HepG2 (cell line): Measurements from ENCODE around the gene CUL7. TPM values are rescaled to one million over a fixed set of nuclear protein-coding genes. Genes with fewer than 3 reads are reported as not detected.

Experiments used
- ATF1 ChIP-seq: IDR thresholded peaks from 2 replicates; pipeline ENCODE4 v1.6.1; 2016; ENCODE audit warnings: mild to moderate bottlenecking, control low read depth
- MATR3 ChIP-seq: sonication (generic); formaldehyde crosslinking; IDR thresholded peaks from 2 replicates; pipeline ENCODE4 v1.4.0; 2020; ENCODE audit warnings: missing genetic modification reagents
- NFKBIZ ChIP-seq: IDR thresholded peaks from 2 replicates; pipeline ENCODE4 v1.6.1; 2018; ENCODE audit warnings: missing genetic modification reagents, missing compliant biosample characterization
- PRDM10 ChIP-seq: sonication (generic); formaldehyde crosslinking; IDR thresholded peaks from 2 replicates; pipeline ENCODE4 v1.4.0; 2020; ENCODE audit warnings: low read depth, missing genetic modification reagents
- PRMT3 ChIP-seq: sonication (generic); formaldehyde crosslinking; IDR thresholded peaks from 2 replicates; pipeline ENCODE4 v1.8.1; 2022; ENCODE audit warnings: low read depth, mild to moderate bottlenecking, moderate library complexity, missing genetic modification reagents, borderline replicate concordance
- SAFB2 ChIP-seq: sonication (generic); formaldehyde crosslinking; IDR thresholded peaks from 2 replicates; pipeline ENCODE4 v1.5.1; 2020; ENCODE audit warnings: missing genetic modification reagents, low read depth, mild to moderate bottlenecking, borderline replicate concordance
- SP140L ChIP-seq: sonication (generic); formaldehyde crosslinking; IDR thresholded peaks from 2 replicates; pipeline ENCODE4 v1.4.0; 2020; ENCODE audit warnings: missing genetic modification reagents, borderline replicate concordance
- ZMYM3 ChIP-seq: sonication (generic); formaldehyde crosslinking; IDR thresholded peaks from 2 replicates; pipeline ENCODE4 v1.5.1; 2020; ENCODE audit warnings: mild to moderate bottlenecking, missing genetic modification reagents
- ZNF431 ChIP-seq: sonication (generic); formaldehyde crosslinking; IDR thresholded peaks from 2 replicates; pipeline ENCODE4 v1.9.0; 2022; ENCODE audit warnings: missing genetic modification reagents, low read depth, mild to moderate bottlenecking, borderline replicate concordance
- ZNF569 ChIP-seq: sonication (generic); formaldehyde crosslinking; IDR thresholded peaks from 2 replicates; pipeline ENCODE4 v1.5.0; 2020; ENCODE audit warnings: mild to moderate bottlenecking, missing genetic modification reagents, moderate library complexity, borderline replicate concordance
- ZNF670 ChIP-seq: sonication (generic); formaldehyde crosslinking; IDR thresholded peaks from 2 replicates; pipeline ENCODE4 v1.8.0; 2022; ENCODE audit warnings: mild to moderate bottlenecking, missing genetic modification reagents, borderline replicate concordance
- ZNF749 ChIP-seq: sonication (generic); formaldehyde crosslinking; IDR thresholded peaks from 2 replicates; pipeline ENCODE4 v1.8.0; 2022; ENCODE audit warnings: mild to moderate bottlenecking, missing genetic modification reagents, moderate library complexity, borderline replicate concordance
- ZNF75D ChIP-seq: sonication (generic); formaldehyde crosslinking; IDR thresholded peaks from 2 replicates; pipeline ENCODE4 v1.8.1; 2023; ENCODE audit warnings: missing genetic modification reagents, mild to moderate bottlenecking, borderline replicate concordance
- polyA plus RNA-seq, 8 experiments: library from polyadenylated mRNA; depleted of rRNA in 3 of 8; stranded (reverse) in 7 of 8; unstranded in 1 of 8; fragments of >200 nt; fragmentation: Illumina TruSeq in 4 of 8; extraction: Trizol in 4 of 8; gene quantifications; 2 replicates each; pipeline versions ENCODE4 v1.2.1 to v1.2.3, GENCODE V29; 2011 to 2016; ENCODE audit warnings: low read depth in 4 of 8, missing spikeins in 1 of 8, mixed read lengths in 1 of 8; ENCODE audit not compliant: insufficient read depth in 1 of 8
- total RNA-seq, 5 experiments: library from RNA; depleted of rRNA; stranded (reverse); fragments of >200 nt; fragmentation: Illumina TruSeq; extraction: Trizol; gene quantifications; 2 replicates each; pipeline ENCODE4 v1.2.3, GENCODE V29; 2016; ENCODE audit warnings: low read depth in 1 of 5
- TF ChIP-seq, protein P1 (sequence below): sonication (generic); formaldehyde crosslinking; IDR thresholded peaks from 2 replicates; pipeline ENCODE4 v1.4.0; 2020; ENCODE audit warnings: mild to moderate bottlenecking, low read depth, missing genetic modification reagents
- TF ChIP-seq, protein P2 (sequence below): sonication (generic); formaldehyde crosslinking; IDR thresholded peaks from 2 replicates; pipeline ENCODE4 v1.4.0; 2020; ENCODE audit warnings: missing genetic modification reagents
- TF ChIP-seq, protein P3 (sequence below), 2 experiments: IDR thresholded peaks; 2 replicates each; pipeline ENCODE4 v1.6.1; 2011 to 2012; ENCODE audit warnings: low read length in 2 of 2, borderline replicate concordance in 1 of 2, low read depth in 1 of 2, mild to moderate bottlenecking in 1 of 2, moderate library complexity in 1 of 2

CUL7 gene
- total and polyA plus RNA-seq, 2 of the 13 experiments (the other 11 are each of a cell fraction or from before 2014, with no cell fraction given), result 32.0 to 60.7 TPM

DNA sequence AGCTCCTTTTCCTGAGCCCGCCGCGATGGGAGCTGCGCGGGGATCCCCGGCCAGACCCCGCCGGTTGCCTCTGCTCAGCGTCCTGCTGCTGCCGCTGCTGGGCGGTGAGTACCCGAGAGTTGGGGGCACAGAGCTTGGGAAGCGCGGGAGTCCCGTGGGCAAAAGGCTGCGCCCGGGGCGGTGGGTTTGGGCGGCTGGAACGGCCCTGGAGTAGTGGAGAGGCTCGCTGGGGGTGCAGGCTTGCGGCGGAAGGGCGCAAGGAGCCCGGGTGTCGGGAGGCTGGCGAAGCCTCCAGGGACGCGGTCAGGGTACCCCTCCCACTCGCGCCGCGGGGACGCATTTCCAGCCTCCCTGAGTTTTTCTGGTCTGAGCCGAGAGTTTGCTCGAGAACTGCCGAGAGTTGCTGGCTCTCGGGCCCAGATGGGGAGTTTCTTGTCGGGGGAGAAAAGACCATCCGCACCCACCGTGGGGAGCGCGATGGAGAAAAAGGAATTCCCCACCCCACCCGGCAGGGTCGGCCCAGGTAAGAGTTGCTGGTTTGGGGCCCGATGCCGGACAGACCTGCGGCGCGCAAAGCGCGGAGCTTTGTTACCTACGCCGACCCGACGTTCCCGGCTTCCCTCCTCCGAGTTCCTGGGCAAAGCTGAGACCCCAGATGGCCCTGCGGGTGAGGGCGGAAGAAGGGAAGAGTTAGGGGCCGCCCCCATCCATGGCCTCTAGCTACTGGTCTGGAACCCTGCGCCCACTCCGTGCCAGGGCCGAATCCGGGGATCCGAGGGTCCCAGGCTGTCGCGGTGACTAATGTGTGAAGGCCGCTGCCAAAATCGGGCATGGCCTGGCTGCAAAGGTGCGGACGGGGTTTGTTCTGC is 23.0 kb upstream of the CUL7 start (continued):
- TF ChIP-seq, protein P1, sequence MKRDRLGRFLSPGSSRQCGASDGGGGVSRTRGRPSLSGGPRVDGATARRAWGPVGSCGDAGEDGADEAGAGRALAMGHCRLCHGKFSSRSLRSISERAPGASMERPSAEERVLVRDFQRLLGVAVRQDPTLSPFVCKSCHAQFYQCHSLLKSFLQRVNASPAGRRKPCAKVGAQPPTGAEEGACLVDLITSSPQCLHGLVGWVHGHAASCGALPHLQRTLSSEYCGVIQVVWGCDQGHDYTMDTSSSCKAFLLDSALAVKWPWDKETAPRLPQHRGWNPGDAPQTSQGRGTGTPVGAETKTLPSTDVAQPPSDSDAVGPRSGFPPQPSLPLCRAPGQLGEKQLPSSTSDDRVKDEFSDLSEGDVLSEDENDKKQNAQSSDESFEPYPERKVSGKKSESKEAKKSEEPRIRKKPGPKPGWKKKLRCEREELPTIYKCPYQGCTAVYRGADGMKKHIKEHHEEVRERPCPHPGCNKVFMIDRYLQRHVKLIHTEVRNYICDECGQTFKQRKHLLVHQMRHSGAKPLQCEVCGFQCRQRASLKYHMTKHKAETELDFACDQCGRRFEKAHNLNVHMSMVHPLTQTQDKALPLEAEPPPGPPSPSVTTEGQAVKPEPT (CRISPR knock-in tag), result peak; percentile 16; the same call in 1 of the 2 replicates
- TF ChIP-seq, protein P2, sequence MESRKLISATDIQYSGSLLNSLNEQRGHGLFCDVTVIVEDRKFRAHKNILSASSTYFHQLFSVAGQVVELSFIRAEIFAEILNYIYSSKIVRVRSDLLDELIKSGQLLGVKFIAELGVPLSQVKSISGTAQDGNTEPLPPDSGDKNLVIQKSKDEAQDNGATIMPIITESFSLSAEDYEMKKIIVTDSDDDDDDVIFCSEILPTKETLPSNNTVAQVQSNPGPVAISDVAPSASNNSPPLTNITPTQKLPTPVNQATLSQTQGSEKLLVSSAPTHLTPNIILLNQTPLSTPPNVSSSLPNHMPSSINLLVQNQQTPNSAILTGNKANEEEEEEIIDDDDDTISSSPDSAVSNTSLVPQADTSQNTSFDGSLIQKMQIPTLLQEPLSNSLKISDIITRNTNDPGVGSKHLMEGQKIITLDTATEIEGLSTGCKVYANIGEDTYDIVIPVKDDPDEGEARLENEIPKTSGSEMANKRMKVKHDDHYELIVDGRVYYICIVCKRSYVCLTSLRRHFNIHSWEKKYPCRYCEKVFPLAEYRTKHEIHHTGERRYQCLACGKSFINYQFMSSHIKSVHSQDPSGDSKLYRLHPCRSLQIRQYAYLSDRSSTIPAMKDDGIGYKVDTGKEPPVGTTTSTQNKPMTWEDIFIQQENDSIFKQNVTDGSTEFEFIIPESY (CRISPR knock-in tag), result no peak
- TF ChIP-seq ZNF670 (CRISPR knock-in tag) (peak; percentile 84), SAFB2 (CRISPR knock-in tag) (peak; percentile 43; the same call in 1 of the 2 replicates), PRMT3 (CRISPR knock-in tag) (no peak), ATF1 (CRISPR knock-in tag) (no peak), SP140L (CRISPR knock-in tag) (no peak), ZNF75D (CRISPR knock-in tag) (no peak), ZNF431 (CRISPR knock-in tag) (no peak), NFKBIZ (CRISPR knock-in tag) (no peak), ZMYM3 (CRISPR knock-in tag) (peak; percentile 37), MATR3 (CRISPR knock-in tag) (no peak), ZNF569 (CRISPR knock-in tag) (no peak), ZNF749 (no peak), PRDM10 (CRISPR knock-in tag) (no peak)
- TF ChIP-seq, protein P3, sequence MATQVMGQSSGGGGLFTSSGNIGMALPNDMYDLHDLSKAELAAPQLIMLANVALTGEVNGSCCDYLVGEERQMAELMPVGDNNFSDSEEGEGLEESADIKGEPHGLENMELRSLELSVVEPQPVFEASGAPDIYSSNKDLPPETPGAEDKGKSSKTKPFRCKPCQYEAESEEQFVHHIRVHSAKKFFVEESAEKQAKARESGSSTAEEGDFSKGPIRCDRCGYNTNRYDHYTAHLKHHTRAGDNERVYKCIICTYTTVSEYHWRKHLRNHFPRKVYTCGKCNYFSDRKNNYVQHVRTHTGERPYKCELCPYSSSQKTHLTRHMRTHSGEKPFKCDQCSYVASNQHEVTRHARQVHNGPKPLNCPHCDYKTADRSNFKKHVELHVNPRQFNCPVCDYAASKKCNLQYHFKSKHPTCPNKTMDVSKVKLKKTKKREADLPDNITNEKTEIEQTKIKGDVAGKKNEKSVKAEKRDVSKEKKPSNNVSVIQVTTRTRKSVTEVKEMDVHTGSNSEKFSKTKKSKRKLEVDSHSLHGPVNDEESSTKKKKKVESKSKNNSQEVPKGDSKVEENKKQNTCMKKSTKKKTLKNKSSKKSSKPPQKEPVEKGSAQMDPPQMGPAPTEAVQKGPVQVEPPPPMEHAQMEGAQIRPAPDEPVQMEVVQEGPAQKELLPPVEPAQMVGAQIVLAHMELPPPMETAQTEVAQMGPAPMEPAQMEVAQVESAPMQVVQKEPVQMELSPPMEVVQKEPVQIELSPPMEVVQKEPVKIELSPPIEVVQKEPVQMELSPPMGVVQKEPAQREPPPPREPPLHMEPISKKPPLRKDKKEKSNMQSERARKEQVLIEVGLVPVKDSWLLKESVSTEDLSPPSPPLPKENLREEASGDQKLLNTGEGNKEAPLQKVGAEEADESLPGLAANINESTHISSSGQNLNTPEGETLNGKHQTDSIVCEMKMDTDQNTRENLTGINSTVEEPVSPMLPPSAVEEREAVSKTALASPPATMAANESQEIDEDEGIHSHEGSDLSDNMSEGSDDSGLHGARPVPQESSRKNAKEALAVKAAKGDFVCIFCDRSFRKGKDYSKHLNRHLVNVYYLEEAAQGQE (IDR thresholded peaks at IDR 0.05; ENCODE audit: borderline replicate concordance in 1 of 2, low read depth in 1 of 2, low read length in 2 of 2), result 0 out of 4 replicates have a peak, but pooled peaks of 1 of the 2 experiments have one; percentile 19
